RWPE1 (cell line): ENCODE results near the gene RBM4.

Experiments
- CTCF ChIA-PET: fragments of 350-600 bp; sonication (Branson Sonifier 250); formaldehyde crosslinking; extraction: SDS; loops from one replicate; lab custom pipeline; 2021; lab: Yijun Ruan, JAX
- POLR2A ChIA-PET: fragments of 400-600 bp; formaldehyde crosslinking; extraction: SDS; loops from one replicate; lab custom pipeline; 2020; ENCODE audit warnings: antibody characterized with exemption; ENCODE audit not compliant: low non-redundant PET; lab: Yijun Ruan, JAX
- DNase-seq: peaks from one replicate; pipeline ENCODE4 v3.0.0; 2012; ENCODE audit warnings: low spot score
- H3K27ac ChIP-seq: fragments of 450-650 bp; 2 replicates; pipeline ENCODE4 v1.5.1; 2017
- CTCF ChIP-seq: fragments of 450-650 bp; conservative IDR thresholded peaks from 2 replicates; pipeline ENCODE4 v1.5.1; 2017; ENCODE audit warnings: low read depth, mild to moderate bottlenecking

The RBM4 gene

GRCh38 chr11:66593303-66593635 lies 45.2 kb upstream of the RBM4 start:
- DNase-seq = no peak
- ChIA-PET CTCF (interaction anchor here (0.5 to 1.5 kb wide), 7 partner anchors 23 to 285 kb away, joined by 3 to 5 read pairs (median 4); partner anchors contain the start of genes ACTN3, RBM14 and ZDHHC24), POLR2A (interaction anchor here (0.6 kb wide), 1 partner anchor 66 kb away, joined by 8 read pairs; no protein-coding TSS in a partner anchor)
- peak overlapping the region; percentile 73 for H3K27ac ChIP-seq
- TF ChIP-seq CTCF = no peak

GRCh38 chr11:66593650-66594049 lies 44.9 kb upstream of the RBM4 start:
- ChIA-PET CTCF (interaction anchor here (0.5 to 0.6 kb wide), 2 partner anchors 63 to 285 kb away, joined by 3 to 4 read pairs; no protein-coding TSS in a partner anchor), POLR2A (interaction anchor here (0.6 kb wide), 1 partner anchor 66 kb away, joined by 8 read pairs; no protein-coding TSS in a partner anchor)
- H3K27ac ChIP-seq = peak overlapping the region; percentile 73

GRCh38 chr11:66595245-66595904 lies 43.1 kb upstream of the RBM4 start:
- peak overlapping the region; percentile 29 for H3K27ac ChIP-seq
- TF ChIP-seq CTCF = no peak
- POLR2A ChIA-PET = no interaction called here
- DNase-seq = no peak
- CTCF ChIA-PET = no interaction called here

More at GRCh38 chr11:66593650-66594049, 44.9 kb upstream of the RBM4 start:
- no peak for TF ChIP-seq CTCF
- no peak for DNase-seq

- ChIA-PET POLR2A (no interaction called here), CTCF (interaction anchor here (0.6 kb wide), 2 partner anchors 9 to 13 kb away, joined by 3 read pairs; no protein-coding TSS in a partner anchor)
- DNase-seq = no peak
- TF ChIP-seq CTCF = no peak
- H3K27ac ChIP-seq = no peak overlapping the region
Measured at GRCh38 chr11:66598993-66599392, 39.5 kb upstream of the RBM4 start.

- no peak for TF ChIP-seq CTCF
- ChIA-PET POLR2A (no interaction called here), CTCF (interaction anchor here (1.1 kb wide), 1 partner anchor 10 kb away, joined by 3 read pairs; no protein-coding TSS in a partner anchor)
- DNase-seq = no peak
- 0 out of 2 replicates have a peak overlapping the region, but pooled peaks have one; percentile 1 for H3K27ac ChIP-seq
Measured at GRCh38 chr11:66600219-66600618, 38.3 kb upstream of the RBM4 start.

GRCh38 chr11:66600631-66601233 lies 37.8 kb upstream of the RBM4 start:
- ChIA-PET CTCF (no interaction called here), POLR2A (interaction anchor here (0.7 kb wide), 1 partner anchor 15 kb away, joined by 5 read pairs; no protein-coding TSS in a partner anchor)
- no peak for DNase-seq
- peak overlapping the region; percentile 71; the same call in 1 of the 2 replicates for H3K27ac ChIP-seq
- no peak for TF ChIP-seq CTCF
